ENCODE results near the gene MEIKIN. TPM values are rescaled to one million over a fixed set of nuclear protein-coding genes. Genes with fewer than 3 reads are reported as not detected.

The MEIKIN gene
- total RNA-seq, 2 donors from 2014 or later: not detected

GRCh38 chr5:131795879-131796792 lies 149.3 kb downstream of the MEIKIN start:
- DNase-seq (ENCODE audit: low spot score): peak; percentile 82
- no peaks in the 10 kb centered on the region for H3K36me3 ChIP-seq
- peaks cover 0 to 18% of the 10 kb centered on the region in 2 donors for H3K4me1 ChIP-seq
- H3K27ac ChIP-seq: peak overlapping the region; percentile 100
- no peaks in the 10 kb centered on the region for H3K9me3 ChIP-seq
- no peak for TF ChIP-seq CTCF (IDR thresholded peaks at IDR 0.05)
- H3K4me3 ChIP-seq: peak overlapping the region; percentile 96 to 100
- H3K27me3 ChIP-seq: no peaks in the 10 kb centered on the region

DNA sequence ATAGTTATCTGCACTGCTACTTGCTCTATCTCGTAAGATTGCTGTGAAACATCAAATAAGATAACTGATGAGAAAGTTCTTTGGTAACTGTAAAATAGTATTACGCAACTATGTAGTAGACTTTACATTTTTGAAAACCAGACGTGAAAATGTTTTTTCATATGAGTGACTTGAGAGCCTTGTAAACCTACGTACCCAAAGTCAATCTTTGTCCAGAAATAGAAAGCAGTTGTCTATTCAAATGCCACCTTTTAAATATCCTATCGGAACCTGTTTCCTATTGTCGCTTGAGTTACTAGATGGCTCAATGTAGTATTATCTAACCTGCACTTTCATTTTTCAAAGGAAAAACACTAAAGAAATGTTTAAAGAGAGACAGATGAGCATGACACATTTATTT lies 150.2 kb downstream of the MEIKIN start:
- H3K4me3 ChIP-seq: peak overlapping the region; percentile 96 to 100
- no peak for TF ChIP-seq CTCF (IDR thresholded peaks at IDR 0.05)
- no peaks in the 10 kb centered on the region for H3K36me3 ChIP-seq

DNA sequence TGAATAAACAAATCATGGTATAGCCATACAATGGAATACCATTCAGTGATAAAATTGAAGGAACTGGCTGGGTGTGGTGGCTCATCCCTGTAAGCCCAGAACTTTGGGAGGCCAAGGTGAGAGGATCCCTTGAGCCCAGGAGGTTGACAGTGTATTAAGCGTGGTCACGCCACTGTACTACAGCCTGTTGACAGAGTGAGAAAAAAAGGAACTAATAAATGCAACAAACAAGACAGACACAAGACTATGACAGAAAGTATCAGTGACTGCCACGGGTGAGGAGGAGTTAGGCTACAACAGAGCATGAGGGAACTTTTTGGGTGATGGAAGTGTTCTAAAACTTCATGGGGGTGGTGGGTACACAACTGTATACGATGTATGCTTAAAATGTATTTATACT lies 150.9 kb downstream of the MEIKIN start:
- TF ChIP-seq CTCF (IDR thresholded peaks at IDR 0.05): no peak
- Histone ChIP-seq H3K4me3 (peak overlapping the region; percentile 96 to 100), H3K4me1 (peaks cover 0 to 18% of the 10 kb centered on the region in 2 donors), H3K27ac (peak overlapping the region in 1 of 2 donors; percentile 100), H3K36me3 (no peaks in the 10 kb centered on the region), H3K27me3 (no peaks in the 10 kb centered on the region), H3K9me3 (no peaks in the 10 kb centered on the region)
- DNase-seq (ENCODE audit: low spot score): no peak

More for the DNA sequence above, 150.2 kb downstream of the MEIKIN start:
- no peaks in the 10 kb centered on the region for H3K9me3 ChIP-seq
- H3K27ac ChIP-seq: peak overlapping the region; percentile 100
- H3K4me1 ChIP-seq: peaks cover 0 to 18% of the 10 kb centered on the region in 2 donors
- no peak for DNase-seq (ENCODE audit: low spot score)
- no peaks in the 10 kb centered on the region for H3K27me3 ChIP-seq

GRCh38 chr5:131792896-131793295 lies 152.6 kb downstream of the MEIKIN start:
- H3K27ac ChIP-seq: no peak overlapping the region
- H3K9me3 ChIP-seq: no peaks in the 10 kb centered on the region
- H3K4me1 ChIP-seq: peaks cover 0 to 18% of the 10 kb centered on the region in 2 donors
- DNase-seq (ENCODE audit: low spot score): no peak
- no peaks in the 10 kb centered on the region for H3K36me3 ChIP-seq
- no peak overlapping the region for H3K4me3 ChIP-seq
- H3K27me3 ChIP-seq: no peaks in the 10 kb centered on the region
- TF ChIP-seq CTCF (IDR thresholded peaks at IDR 0.05): no peak

DNA sequence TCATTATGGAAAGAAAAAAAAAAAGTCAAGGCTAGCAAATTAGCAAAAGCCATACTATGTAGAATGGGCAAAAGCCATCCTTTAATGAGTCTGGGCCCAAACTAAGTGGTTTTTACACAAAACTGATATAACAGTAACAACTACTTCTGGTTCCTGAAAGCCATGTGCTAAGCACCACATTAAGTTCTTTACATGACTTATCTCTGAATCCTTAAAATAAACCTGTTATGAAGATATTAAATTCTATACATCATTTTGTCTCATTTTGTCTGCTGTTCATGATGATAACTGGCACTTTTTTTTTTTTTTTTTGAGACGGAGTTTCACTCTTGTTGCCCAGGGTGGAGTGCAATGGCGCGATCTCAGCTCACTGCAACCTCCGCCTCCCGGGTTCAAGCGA lies 153.6 kb downstream of the MEIKIN start:
- Histone ChIP-seq H3K9me3 (no peaks in the 10 kb centered on the region), H3K27me3 (no peaks in the 10 kb centered on the region), H3K4me1 (peaks cover 0 to 27% of the 10 kb centered on the region in 2 donors), H3K36me3 (no peaks in the 10 kb centered on the region), H3K4me3 (no peak overlapping the region), H3K27ac (no peak overlapping the region)
- TF ChIP-seq CTCF (IDR thresholded peaks at IDR 0.05): no peak
- no peak for DNase-seq (ENCODE audit: low spot score)
